A673 (cell line): ENCODE data around the gene GSTP1. TPM values are rescaled to one million over a fixed set of nuclear protein-coding genes. Genes with fewer than 3 reads are reported as not detected.
"Not testable (repeated sequence)": the region's sequence is repeated elsewhere in the genome, so short reads cannot be mapped to it uniquely, and the experiment has no call there.

Experiments
- BruUV-seq: library from RNA; stranded (reverse); fragments of 400-500 nt; replicated peaks from 2 replicates; lab custom pipeline; 2021; lab: Mats Ljungman, UMichigan
- CTCF ChIA-PET: fragments of 300-600 bp; sonication (Branson Sonifier 250); formaldehyde crosslinking; loops from one replicate; lab custom pipeline; 2022; ENCODE audit warnings: antibody characterized with exemption; lab: Charles Lee
- POLR2A ChIA-PET: fragments of 300-600 bp; sonication (Branson Sonifier 250); formaldehyde crosslinking; loops from one replicate; lab custom pipeline; 2022; ENCODE audit warnings: antibody characterized with exemption; ENCODE audit not compliant: low non-redundant PET; lab: Charles Lee
- DNase-seq: peaks from one replicate; pipeline ENCODE4 v3.0.0-alpha.2; 2015; ENCODE audit warnings: low spot score
- H3K27ac ChIP-seq: fragments of 200-600 bp; sonication (generic); 2 replicates; pipeline ENCODE4 v1.5.1; 2016; ENCODE audit warnings: mixed run types, low read depth, mild to moderate bottlenecking, mixed read lengths, antibody characterized with exemption, low read length; ENCODE audit not compliant: poor library complexity, severe bottlenecking
- H3K27me3 ChIP-seq: fragments of 200-600 bp; sonication (generic); replicated peaks from 2 replicates; pipeline ENCODE4 v1.6.1; 2017; ENCODE audit warnings: mixed run types, low read depth, mild to moderate bottlenecking, mixed read lengths, antibody characterized with exemption, low read length; ENCODE audit not compliant: insufficient read depth, poor library complexity
- H3K36me3 ChIP-seq: fragments of 200-600 bp; sonication (generic); 2 replicates; pipeline ENCODE4 v1.6.1; 2016; ENCODE audit warnings: mixed run types, mild to moderate bottlenecking, mixed read lengths, antibody characterized with exemption, low read length; ENCODE audit not compliant: insufficient read depth, poor library complexity, severe bottlenecking
- H3K4me1 ChIP-seq: fragments of 200-600 bp; sonication (generic); 2 replicates; pipeline ENCODE4 v1.6.1; 2017; ENCODE audit warnings: mixed run types, mild to moderate bottlenecking, mixed read lengths, antibody characterized with exemption, low read length; ENCODE audit not compliant: insufficient read depth, poor library complexity, severe bottlenecking
- H3K4me3 ChIP-seq: fragments of 200-600 bp; sonication (generic); 2 replicates; pipeline ENCODE4 v1.5.1; 2016; ENCODE audit warnings: low read depth, mixed run types, mild to moderate bottlenecking, mixed read lengths, low read length; ENCODE audit not compliant: poor library complexity, severe bottlenecking
- H3K9me3 ChIP-seq: fragments of 200-600 bp; sonication (generic); 2 replicates; pipeline ENCODE4 v1.6.1; 2016; ENCODE audit warnings: mixed run types, low read depth, mild to moderate bottlenecking, mixed read lengths, antibody characterized with exemption, low read length; ENCODE audit not compliant: poor library complexity, severe bottlenecking
- EZH2 ChIP-seq: fragments of 200-600 bp; sonication (generic); IDR thresholded peaks from 2 replicates; pipeline ENCODE4 v1.6.1; 2017; ENCODE audit warnings: borderline replicate concordance, low read depth, mild to moderate bottlenecking, mixed read lengths, antibody characterized with exemption, low read length; ENCODE audit not compliant: poor library complexity, severe bottlenecking
- intact Hi-C: fragments of 100-400 bp; cut with micrococcal nuclease; formaldehyde crosslinking; loops from one replicate; pipeline ENCODE4 v1.10.0; 2022; ENCODE audit not compliant: unreplicated experiment
- total RNA-seq: library from RNA; stranded (reverse); gene quantifications from 2 replicates; pipeline ENCODE4 v1.2.3, GENCODE V29; 2021
- TF ChIP-seq, protein P1 (sequence below): fragments of 300-800, 200-600 bp; sonication (generic); conservative IDR thresholded peaks from 2 replicates; pipeline ENCODE4 v1.5.1; 2017; ENCODE audit warnings: low read depth, mild to moderate bottlenecking, antibody characterized with exemption, low read length, moderate library complexity, mixed read lengths

The GSTP1 gene
- total RNA-seq, 1 experiment from 2014 or later, result 1,211 TPM

DNA sequence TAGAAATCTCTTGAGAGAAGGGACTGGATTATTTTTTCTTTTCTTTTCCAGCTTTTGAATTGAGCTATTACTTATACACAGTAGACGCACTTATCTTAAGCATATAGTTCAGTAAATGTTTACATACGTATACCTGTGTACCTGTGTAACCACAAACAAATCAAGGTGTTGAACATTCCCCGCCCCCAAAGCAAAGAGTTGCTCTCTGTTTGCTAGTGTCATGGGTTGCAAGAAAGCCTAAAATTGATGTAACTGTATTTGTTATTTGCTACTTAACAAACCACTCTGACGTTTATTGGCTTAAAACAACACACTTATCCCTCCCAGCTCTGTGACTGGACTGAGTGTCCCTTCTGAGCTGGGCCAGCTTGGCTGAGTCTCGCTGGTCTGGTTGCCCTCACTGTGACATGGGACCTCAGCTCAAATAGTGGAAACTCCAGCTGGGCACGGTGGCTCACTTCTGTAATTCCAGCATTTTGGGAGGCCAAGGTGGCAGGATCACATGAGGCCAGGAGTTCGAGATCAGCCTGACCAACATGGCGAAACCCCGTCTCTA is 35.0 kb upstream of the GSTP1 start:
- POLR2A ChIA-PET, result no interaction called here
- H3K27ac ChIP-seq, result no peak overlapping the region
- CTCF ChIA-PET, result no interaction called here
- TF ChIP-seq, protein P1, sequence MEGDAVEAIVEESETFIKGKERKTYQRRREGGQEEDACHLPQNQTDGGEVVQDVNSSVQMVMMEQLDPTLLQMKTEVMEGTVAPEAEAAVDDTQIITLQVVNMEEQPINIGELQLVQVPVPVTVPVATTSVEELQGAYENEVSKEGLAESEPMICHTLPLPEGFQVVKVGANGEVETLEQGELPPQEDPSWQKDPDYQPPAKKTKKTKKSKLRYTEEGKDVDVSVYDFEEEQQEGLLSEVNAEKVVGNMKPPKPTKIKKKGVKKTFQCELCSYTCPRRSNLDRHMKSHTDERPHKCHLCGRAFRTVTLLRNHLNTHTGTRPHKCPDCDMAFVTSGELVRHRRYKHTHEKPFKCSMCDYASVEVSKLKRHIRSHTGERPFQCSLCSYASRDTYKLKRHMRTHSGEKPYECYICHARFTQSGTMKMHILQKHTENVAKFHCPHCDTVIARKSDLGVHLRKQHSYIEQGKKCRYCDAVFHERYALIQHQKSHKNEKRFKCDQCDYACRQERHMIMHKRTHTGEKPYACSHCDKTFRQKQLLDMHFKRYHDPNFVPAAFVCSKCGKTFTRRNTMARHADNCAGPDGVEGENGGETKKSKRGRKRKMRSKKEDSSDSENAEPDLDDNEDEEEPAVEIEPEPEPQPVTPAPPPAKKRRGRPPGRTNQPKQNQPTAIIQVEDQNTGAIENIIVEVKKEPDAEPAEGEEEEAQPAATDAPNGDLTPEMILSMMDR, result no peak
- no peak for TF ChIP-seq EZH2
- no peaks in the 10 kb centered on the region for H3K9me3 ChIP-seq
- DNase-seq, result no peak
- no peaks in the 10 kb centered on the region for H3K4me1 ChIP-seq
- H3K36me3 ChIP-seq, result no peaks in the 10 kb centered on the region
- BruUV-seq, result no TSS peak
- intact Hi-C loops, result no loop called here
- no peak overlapping the region for H3K4me3 ChIP-seq
- no peaks in the 10 kb centered on the region for H3K27me3 ChIP-seq

DNA sequence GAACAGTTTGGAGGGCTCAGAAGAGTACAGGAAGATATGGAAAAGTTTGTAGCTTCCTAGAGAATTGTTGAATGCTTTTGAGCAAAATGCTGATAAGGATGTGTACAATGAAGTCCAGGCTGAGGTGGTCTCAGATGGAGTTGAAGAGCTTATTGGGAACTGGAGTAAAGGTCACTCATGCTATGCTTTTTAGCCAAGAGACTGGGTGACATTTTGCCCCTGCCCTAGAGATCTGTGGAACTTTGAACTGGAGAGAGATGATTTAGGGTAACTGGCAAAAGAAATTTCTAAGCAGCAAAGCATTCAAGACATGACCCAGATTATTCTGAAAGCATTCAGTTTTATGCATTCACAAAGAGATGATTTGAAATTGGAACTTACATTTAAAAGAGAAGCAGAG is 32.5 kb upstream of the GSTP1 start:
- H3K27me3 ChIP-seq, result no peaks in the 10 kb centered on the region
- POLR2A ChIA-PET, result no interaction called here
- DNase-seq, result no peak
- no peak overlapping the region for H3K4me3 ChIP-seq
- CTCF ChIA-PET, result no interaction called here
- no peaks in the 10 kb centered on the region for H3K9me3 ChIP-seq
- no peaks in the 10 kb centered on the region for H3K36me3 ChIP-seq
- TF ChIP-seq, protein P1, result no peak
- no peak for TF ChIP-seq EZH2
- no TSS peak for BruUV-seq
- H3K4me1 ChIP-seq, result no peaks in the 10 kb centered on the region
- H3K27ac ChIP-seq, result no peak overlapping the region
- intact Hi-C loops, result no loop called here

DNA sequence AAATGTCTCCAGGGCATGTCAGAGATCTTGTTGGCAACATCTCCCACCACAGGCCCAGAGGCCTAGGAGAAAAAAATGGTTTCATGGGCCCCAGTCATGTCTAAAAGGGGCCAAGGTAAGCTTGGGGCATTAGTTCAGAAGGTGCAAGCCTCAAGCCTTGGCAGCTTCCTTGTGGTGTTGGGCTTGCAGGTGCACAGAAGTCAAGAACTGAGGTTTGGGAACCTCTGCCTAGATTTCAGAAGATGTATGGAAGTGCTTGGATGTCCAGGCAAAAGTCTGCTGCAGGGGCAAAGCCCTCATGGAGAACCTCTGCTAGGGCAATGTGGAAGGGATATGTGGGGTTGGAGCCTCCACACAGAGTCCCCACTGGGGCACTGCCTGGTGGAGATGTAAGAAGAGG is 31.9 kb upstream of the GSTP1 start:
- BruUV-seq, H3K27me3 ChIP-seq, H3K36me3 ChIP-seq, intact Hi-C loops, H3K9me3 ChIP-seq, POLR2A ChIA-PET, H3K4me3 ChIP-seq, H3K4me1 ChIP-seq, CTCF ChIA-PET, DNase-seq, H3K27ac ChIP-seq: not testable (repeated sequence)

DNA sequence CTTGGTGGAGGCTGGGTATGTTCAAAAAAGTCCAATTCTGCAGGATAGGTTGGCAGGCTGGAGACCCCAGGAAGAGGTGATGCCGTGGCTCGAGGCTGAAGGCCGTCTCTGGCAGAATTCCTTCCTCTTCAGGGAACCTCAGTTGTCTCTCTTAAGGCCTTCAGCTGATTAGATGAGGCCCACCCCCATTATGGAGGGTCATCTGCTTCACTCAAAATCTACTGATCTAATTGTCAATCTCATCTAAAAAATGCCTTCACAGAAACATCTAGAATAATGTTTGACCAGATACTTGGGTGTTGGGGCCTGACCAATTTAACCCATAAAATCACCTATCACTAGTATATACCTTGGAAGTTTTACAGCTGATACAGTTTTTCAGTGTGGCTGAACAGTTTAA is 27.4 kb upstream of the GSTP1 start:
- POLR2A ChIA-PET, result no interaction called here
- intact Hi-C loops, result no loop called here
- BruUV-seq, result no TSS peak
- Histone ChIP-seq H3K9me3 (no peaks in the 10 kb centered on the region), H3K36me3 (no peaks in the 10 kb centered on the region), H3K4me3 (no peak overlapping the region), H3K27ac (no peak overlapping the region), H3K4me1 (no peaks in the 10 kb centered on the region), H3K27me3 (no peaks in the 10 kb centered on the region)
- no peak for DNase-seq
- TF ChIP-seq EZH2, result no peak
- TF ChIP-seq, protein P1, result no peak
- CTCF ChIA-PET, result no interaction called here
